ENCODE measurements around the gene WIPF1.
"Not testable (repeated sequence)": the region's sequence is repeated elsewhere in the genome, so short reads cannot be mapped to it uniquely, and the experiment has no call there.

- not testable (repeated sequence) for TF ChIP-seq CTCF (IDR thresholded peaks at IDR 0.05; ENCODE audit: poor library complexity); EZH2 (IDR thresholded peaks at IDR 0.05; ENCODE audit: borderline replicate concordance); EZH2phosphoT487 (IDR thresholded peaks at IDR 0.05; ENCODE audit: low read depth, severe bottlenecking, unreplicated experiment)
Observed at GRCh38 chr2:174548646-174549045, 49.0 kb downstream of the WIPF1 start.

Data from hepatocyte (in vitro differentiated cells).